ENCODE measurements around the gene UMAD1.

UMAD1 gene

DNA sequence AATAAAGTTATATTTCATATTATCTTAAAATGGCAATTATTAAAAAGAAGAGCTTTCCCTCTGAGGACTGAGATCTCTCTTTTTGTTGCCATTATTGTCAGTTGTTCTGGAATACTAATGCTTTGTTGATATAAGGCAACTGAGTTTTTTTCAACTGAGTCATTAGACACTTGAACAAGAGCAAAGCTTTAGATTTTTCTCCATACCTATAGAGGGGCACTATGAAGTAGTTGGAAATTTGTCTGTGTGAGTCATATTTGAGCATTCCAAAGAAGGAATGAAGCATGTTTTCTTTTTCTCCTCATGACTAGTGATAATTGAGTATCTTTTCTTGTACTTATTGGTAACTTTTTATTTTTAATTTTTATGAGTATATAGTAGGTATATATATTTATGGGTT, 53.3 kb downstream of the UMAD1 start:
- TF ChIP-seq, protein P1, sequence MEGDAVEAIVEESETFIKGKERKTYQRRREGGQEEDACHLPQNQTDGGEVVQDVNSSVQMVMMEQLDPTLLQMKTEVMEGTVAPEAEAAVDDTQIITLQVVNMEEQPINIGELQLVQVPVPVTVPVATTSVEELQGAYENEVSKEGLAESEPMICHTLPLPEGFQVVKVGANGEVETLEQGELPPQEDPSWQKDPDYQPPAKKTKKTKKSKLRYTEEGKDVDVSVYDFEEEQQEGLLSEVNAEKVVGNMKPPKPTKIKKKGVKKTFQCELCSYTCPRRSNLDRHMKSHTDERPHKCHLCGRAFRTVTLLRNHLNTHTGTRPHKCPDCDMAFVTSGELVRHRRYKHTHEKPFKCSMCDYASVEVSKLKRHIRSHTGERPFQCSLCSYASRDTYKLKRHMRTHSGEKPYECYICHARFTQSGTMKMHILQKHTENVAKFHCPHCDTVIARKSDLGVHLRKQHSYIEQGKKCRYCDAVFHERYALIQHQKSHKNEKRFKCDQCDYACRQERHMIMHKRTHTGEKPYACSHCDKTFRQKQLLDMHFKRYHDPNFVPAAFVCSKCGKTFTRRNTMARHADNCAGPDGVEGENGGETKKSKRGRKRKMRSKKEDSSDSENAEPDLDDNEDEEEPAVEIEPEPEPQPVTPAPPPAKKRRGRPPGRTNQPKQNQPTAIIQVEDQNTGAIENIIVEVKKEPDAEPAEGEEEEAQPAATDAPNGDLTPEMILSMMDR (IDR thresholded peaks at IDR 0.05; ENCODE audit: extremely low read depth, missing control alignments), result no peak
- DNase-seq (ENCODE audit: low spot score), result no peak

DNA sequence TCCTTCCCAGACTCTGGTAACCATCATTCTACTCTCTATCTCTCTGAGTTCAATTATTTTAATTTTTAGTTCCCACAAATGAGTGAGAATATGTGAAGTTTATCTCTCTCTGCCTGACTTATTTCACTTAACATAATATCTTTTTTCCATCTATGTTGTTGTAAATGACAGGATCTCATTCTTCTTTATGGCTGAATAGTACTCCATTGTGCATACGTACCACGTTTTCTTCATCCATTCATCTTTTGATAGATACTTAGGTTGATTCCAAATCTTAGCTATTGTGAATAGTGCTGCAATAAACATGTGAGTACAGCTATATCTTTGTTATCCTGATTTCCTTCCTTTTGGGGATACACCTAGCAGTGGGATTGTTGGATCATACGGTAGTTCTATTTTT, 54.0 kb downstream of the UMAD1 start:
- no peak for DNase-seq (ENCODE audit: low spot score)
- TF ChIP-seq, protein P1 (IDR thresholded peaks at IDR 0.05; ENCODE audit: extremely low read depth, missing control alignments), result no peak

DNA sequence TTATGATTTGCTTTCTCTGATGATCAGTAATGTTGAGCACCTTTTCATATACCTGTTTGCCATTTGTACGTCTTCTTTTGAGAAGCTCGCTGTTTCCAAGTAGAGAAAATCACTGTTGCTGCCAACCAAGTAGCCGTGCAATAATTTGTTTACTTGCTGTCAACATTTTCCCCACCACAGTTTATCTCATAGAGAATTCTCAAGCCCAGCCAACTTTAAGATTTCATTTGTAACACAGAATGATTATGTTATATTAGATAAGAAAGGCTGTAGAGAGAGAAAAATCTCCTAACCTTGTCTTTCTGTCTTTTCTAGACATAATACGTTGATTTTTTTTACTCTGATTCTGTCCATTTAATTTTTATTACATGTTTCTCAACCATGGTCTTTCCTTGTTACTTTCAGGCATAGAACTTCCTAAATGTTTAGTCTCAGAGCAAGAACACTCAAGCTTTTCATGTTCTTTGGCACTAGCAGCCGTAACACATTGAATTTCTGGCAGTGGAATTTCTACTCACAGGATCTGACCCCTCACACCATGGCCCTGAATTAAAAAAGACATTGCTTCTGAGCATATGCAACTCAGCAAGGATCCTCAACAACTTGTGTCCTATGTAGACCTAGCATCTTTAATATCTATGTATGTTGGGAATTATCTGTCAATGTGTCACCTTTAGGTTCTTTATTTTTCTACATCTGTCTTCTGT, 54.7 kb downstream of the UMAD1 start:
- TF ChIP-seq, protein P1 (IDR thresholded peaks at IDR 0.05; ENCODE audit: extremely low read depth, missing control alignments), result no peak
- DNase-seq (ENCODE audit: low spot score), result no peak

DNA sequence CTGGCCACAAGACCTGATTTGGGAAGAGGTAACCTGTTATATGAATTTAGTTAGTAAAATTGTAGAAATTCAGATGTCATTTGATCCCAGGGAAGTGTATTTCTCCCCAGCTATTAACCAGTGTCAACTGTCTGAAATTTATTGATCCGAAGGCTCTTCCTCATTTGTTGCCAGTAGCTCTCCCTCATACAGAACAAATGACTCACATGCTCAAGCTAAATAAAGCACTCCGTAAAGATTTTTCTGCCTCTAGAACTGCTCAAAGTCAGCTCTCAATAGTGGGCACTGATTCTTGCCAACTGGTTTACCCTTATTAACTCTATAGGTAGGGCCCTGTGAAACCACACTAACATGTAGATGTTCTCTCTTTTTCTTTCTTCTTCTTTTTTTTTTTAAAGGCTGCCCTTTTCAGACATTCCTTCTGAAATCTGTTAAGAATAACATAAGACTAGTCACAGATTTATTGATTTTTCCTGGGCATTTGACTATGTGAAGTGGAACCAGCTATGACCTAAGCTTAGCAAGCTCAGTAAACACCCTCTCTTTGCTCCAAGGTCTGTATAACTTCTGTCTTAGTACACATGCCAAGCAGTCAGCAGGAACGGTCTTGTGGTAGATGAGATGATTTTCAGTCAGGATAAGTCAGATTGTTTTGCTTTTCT, 56.0 kb downstream of the UMAD1 start:
- no peak for DNase-seq (ENCODE audit: low spot score)

DNA sequence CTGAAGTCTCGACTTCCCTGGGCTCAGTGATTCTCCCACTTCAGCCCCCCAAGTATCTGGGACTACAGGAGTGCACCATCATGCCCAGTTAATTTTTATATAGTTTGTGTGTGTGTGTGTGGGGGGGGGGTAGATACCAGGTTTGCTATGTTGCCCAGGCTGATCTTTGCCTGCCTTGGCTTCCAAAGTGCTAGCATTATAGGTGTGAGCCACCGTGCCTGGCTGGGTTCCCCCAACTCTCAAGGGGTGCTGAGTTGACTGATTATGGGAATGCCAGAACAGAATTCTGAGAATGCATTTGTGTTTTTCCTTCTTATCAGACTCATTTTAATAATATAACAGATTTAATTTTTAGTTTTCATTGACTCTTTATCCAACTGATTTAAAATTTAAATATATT, 58.4 kb downstream of the UMAD1 start:
- no peak for DNase-seq (ENCODE audit: low spot score)
- TF ChIP-seq, protein P1 (IDR thresholded peaks at IDR 0.05; ENCODE audit: extremely low read depth, missing control alignments), result no peak

More for the DNA sequence above, 56.0 kb downstream of the UMAD1 start:
- TF ChIP-seq, protein P1 (IDR thresholded peaks at IDR 0.05; ENCODE audit: extremely low read depth, missing control alignments), result no peak

DNA sequence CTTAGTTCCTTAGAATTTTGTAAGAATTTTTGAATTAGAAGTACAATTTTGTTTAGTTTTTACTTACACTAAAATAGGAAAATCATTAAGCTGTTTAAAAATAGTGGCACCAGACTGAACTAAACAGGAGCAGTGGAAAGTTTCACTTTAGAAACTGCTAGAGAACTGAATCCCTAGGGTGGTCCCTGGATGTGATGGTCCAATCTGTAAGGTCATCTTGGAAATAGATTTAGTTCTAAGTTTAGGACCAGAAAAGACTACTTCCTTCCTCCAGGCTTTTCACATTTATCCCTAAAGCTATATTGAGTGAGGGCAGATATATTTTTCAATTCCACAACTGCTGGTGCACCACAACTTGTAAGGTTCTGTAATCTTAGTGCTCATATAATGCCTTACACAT, 58.8 kb downstream of the UMAD1 start:
- TF ChIP-seq, protein P1 (IDR thresholded peaks at IDR 0.05; ENCODE audit: extremely low read depth, missing control alignments), result no peak
- no peak for DNase-seq (ENCODE audit: low spot score)

DNA sequence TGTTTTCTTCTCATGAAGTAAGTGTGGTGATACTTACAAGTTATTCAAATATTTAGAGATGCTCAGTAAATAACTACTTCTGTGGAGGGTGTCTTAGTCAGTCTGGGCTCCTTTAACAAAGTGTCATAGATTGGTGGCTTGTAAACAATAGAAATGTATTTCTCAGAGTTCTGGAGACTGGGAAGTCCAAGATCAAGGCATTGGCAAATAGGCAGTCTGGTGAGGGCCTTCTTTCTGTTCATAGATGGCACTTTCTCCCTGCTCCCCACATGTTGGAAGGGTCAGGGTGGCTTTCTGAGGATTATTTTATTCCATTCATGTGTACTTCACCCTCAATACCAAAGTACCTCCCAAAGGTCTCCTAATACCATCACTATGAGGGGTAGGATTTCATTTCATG, 59.4 kb downstream of the UMAD1 start:
- DNase-seq (ENCODE audit: low spot score), result no peak
- TF ChIP-seq, protein P1 (IDR thresholded peaks at IDR 0.05; ENCODE audit: extremely low read depth, missing control alignments), result no peak
